Activated CD8-positive, alpha-beta memory T cell treated with anti-CD3 and anti-CD28 coated beads, Interleukin-2, amount 50 U/mL, for 1 hour (primary cell): ENCODE results near the gene CHCT1.

Experiments
- DNase-seq: peaks from one replicate; pipeline ENCODE4 v3.0.0-alpha.2; 2020; ENCODE audit errors: extremely low read depth

The CHCT1 gene

DNA sequence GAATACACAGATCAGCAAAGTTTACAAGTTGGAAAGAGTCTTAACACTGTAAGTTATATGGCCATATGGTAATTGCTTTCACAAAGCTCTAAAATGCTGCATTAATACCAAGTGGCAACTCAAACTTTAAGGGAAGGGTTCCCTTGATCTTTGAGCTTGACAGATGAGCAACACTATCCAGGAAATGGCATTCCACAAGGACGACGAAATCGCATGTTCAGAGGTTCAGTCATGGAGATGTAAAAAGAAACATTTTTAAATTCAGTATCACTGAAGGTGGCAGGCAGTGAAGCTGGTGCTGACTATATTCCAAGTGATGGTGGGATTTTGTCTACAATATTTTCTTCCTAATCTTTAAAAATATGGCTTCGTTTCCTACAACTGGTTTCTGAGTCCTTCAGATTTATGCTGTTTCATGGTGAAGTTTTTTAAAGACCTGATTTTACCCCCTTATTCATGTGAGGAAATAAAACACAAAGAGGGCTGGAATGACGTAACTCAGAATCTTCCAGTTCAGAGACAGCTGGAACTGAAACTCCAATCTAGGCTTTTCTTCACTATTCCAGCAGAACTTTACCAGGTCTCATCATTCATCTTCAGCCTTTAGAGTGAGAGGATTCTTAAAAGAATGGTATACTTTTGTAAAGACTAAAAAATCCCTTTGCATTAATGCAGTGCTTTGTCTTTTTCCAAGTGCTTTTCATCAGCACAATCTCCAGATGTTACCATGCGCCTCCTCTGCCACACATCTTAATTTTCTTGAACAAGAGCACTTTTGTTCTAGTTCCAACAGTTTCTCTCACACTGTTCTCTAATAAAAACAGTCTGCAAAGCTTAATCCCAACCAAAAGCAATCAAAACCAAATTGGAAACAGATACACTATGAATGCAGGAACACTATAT lies 20.2 kb downstream of the CHCT1 start:
- DNase-seq: no peak

DNA sequence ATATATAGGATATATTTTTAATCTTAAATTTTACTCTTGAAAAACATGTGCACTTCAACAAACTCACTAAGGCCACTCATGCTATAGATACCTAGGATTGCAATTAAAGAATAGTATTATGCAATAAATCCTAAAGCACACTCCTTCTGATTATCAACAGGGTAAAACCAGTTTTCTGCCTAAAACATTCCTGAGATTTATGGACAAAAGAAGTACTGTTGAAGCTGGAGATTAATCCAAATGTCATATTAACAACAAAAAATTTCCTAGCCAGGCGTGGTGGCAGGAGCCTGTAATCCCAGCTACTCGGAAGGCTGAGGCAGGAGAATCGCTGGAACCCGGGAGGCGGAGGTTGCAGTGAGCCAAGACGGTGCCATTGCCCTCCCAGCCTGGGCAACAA lies 21.4 kb downstream of the CHCT1 start:
- DNase-seq: no peak

DNA sequence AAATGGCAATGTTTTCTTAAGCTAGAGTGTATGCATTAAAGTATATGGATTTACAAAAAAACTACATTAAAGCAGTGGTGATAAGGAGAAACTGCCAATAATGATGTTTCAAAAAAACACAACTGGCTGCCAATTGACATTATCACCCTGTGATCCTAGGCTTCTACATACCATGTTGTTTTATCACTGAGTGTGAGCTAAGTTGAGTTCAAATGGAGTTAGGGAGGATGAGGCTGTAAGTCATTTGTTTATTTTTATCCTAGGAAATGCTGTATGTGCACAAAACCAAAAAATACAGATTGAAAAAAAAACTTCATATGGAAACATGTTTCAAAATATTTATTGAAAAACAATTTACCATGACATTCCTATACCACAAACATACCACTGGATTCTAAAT lies 22.9 kb downstream of the CHCT1 start:
- no peak for DNase-seq

DNA sequence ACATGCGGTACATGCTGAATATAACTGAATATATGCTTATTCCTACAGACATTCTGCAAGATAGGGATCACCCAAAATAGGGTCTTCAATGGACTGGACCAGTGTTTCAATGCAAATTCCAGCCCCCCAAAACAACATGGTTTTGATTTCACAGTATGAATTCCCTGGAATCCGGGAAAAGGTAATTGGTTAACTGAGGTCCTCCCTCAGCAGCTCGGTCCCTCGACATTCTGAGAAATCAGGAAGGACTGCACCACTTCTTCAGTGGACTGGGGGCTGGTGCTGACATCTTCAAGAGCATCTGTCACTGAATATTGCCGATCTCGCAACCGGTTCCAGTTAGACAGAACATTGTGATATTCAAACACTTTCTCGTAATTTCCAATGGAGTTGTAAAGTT lies 25.1 kb downstream of the CHCT1 start:
- no peak for DNase-seq

DNA sequence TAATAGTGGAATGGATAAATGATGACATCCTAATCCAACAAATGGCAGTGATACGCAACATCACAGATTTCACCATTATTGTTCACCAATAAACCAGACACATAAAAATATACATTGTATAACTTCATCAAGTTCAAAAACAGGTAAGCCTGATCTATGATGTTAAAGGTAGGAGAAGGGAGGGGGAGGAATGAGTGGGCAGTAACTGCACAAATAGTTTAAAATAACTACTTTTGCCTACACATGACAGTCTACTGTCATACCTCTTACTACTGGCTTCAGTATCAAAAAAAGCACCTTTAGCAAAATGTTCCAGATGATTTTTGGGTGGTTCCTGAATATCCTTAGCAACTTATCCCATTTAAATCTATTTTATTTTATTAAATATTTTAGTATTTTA lies 28.8 kb downstream of the CHCT1 start:
- no peak for DNase-seq

DNA sequence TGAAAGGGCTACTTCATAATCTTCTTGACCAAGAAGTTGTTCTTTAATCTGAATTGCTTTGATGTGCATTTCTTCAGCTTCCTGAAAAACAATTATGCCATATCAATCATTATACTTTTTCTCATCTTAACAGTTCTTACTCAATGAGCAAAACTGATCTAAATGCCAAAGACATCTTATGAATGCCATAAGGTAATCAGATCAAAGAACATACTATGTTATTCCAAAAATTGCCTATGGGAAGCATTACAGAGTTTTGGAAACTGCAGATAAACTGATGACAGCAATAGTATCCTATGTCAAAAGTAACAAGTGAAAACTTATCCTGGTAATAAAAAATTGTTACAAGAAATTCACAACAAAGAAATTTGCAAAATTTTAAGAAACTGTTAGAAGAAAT lies 29.7 kb downstream of the CHCT1 start:
- DNase-seq: no peak

DNA sequence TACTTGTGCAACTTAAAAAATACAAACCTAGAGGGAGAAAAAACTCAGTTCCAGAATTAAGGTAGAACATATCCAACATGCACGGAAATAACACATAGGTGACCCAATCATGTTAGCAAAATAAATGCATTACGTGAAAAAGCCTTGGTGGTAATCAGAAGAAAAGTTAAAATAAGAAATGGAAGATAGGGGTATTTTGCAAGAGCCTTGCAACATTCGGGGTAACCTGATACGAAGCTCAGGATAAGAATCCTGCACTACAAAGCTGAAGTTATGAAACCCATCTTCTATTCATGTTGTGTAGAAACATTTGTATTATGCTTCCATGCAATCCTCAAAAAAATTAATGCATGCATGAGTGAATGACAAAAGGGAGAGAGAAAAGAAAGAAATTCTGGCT lies 33.1 kb downstream of the CHCT1 start:
- DNase-seq: no peak

DNA sequence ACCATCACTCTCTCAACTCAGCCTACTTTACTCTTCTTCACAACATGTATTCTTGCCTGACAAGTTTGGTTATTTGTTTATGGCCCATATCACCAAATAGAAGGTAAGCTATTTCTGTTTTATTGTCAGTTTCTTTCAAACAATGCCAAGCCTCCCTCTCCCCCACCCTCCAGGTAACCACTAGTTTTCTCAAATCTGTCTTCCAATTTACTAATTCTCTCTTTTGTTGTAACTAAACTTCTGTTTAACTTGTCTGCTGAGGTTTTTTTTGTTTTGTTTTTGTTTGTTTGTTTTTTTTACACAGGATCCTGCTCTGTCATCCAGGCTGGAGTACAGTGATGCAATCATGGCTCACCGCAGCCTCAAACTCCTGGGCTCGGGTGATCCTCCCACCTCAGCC lies 34.9 kb downstream of the CHCT1 start:
- no peak for DNase-seq

DNA sequence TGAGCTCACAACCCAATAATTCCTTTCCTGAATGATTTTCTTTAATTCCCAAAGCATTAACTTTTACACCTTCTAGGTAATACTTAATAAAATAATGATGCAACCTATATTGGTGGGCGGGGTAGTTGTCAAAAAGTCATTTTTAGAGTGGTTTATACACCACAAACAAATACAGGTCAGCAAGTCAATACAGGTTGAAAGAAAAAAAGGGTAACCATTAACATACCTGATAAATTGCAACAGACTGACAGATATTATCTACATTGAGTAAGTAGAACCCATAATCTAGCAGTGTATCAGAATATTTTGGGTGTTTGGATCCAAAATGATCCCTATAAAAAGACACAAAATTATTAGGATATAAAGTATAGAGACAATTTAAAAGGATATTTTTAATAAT lies 39.3 kb downstream of the CHCT1 start:
- DNase-seq: no peak

DNA sequence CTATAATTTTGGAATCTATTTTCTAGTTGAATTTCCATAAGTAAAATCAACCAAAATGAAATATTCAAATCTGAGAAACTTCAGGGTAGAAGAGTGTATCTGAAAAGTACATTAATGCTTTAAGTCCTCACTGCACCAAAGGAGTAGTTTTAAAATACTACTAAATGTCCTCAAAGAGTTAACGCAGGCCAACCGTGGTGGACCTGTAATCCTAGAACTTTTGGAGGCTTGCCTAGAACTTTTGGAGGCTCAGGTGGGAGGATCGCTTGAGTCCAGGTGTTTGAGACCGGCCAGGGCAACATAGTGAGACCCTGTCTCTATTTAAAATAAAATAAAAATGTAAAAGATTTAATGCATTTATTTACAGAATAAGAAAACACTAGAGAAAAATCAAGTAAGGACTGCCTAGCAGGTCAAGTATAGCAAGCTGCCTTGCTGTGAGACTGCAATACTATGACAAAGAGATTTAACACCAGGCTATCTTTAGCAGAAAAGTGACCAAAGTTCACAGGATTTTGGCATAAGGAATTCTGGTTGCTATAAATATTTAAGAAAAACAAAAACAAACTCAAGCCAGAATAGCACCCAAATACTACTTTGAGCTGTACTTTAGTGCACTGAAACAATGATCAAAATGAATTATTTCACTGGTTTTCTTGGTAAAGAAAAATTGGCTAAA lies 41.0 kb downstream of the CHCT1 start:
- no peak for DNase-seq

DNA sequence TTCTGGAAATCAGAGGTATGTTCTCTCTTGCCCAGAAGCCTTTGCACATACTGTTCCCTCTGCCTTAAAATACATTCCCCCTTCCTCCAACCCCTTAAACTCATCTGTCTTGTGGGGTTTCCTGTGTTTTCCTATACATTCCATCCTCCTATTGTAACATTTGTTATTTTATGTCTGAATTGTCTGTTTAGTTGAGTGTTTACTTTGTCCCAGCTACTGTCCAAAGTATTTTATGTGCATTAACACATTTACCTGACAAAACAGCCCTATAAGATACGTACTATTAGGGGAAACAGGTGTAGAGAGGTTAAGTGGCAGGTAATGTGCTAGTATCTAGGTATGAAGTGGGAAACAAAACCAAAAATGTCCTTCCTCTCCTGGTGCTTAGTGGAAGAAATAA lies 42.1 kb downstream of the CHCT1 start:
- no peak for DNase-seq

DNA sequence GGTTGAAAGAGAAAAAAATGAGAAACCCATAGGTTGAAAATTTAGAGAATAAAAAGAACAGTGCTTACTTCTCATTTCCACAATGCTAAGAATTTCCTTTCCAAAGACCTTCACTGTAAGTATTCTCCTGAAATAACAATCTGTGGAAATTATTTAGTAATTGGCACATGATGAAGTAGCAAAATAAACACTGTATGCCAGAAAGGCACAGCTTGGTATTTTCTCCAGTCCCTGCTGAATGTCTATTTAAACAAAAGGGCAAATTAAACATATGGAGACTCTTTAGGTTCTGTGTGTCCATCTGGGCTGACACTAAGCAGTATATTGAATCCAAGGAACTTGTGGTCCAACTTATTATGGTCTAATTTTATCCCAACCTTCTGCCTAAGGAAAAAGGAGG lies 46.1 kb downstream of the CHCT1 start:
- no peak for DNase-seq

DNA sequence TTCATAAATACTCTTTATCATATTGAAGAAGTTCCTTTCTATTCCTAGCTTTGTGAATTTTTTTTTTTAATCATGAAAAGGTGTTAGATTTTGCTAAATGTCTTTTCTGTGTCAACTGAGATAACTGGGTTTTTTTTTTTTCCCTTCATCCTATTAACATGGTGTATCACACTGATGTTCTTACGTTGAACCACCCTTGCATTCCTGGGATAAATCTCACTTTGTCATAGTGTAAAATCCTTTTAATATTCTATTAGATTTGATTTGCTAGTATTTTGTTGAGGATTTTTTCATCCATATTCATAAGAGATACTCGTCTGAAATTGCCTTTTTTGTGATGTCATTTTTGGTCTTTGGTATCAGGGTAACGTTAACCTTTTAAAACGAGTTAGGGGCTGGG lies 49.2 kb downstream of the CHCT1 start:
- no peak for DNase-seq

DNA sequence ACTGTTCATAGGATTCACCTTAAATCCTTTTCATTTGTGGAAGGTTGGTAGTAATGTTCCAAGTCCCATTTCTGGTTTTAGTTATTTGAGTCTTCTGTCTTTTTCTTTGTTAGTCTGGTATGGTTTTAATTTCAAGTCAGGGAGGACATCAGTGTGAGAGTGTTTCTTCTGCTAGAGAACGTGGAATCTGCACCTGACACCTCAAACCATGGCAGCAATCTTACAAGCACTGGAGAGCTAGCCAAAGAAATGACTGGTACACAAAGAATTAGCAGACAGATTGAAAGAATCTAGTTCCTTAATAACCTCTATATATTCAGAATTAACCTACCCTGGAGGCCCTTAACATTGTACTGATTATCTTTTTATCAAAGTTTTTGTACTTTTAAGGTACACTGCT lies 50.2 kb downstream of the CHCT1 start:
- DNase-seq: no peak

DNA sequence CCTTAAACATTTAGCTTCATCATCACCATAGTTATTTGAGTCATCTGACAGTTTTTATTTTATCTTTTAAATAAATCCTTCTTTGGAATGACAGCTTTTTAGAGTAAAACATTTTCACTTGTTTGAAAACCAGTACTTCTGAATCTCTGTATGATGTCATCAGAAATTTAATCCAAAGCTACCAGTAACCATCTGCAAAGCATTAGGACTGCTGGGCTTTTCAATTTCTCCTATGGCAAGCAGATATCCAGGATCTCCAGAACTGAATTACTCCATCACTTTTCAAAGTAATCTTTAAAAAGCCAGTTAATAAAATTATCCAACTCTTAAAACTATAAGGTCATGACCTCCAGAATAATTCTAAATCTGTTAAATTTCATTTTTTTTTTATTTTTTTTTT lies 51.5 kb downstream of the CHCT1 start:
- DNase-seq: no peak
